ENCODE data around the gene SNX6.

- TF ChIP-seq CTCF (IDR thresholded peaks at IDR 0.05 in 8 of 11, conservative IDR thresholded peaks at IDR 0.05 in 3 of 11) = no peak
- no peak for TF ChIP-seq POLR2AphosphoS5 (IDR thresholded peaks at IDR 0.05)
- no peak for TF ChIP-seq POLR2A (IDR thresholded peaks at IDR 0.05)
These were observed 75.3 kb downstream of the SNX6 start for GRCh38 chr14:34554540-34555250.
